Adrenal gland (tissue), 5 donors: ENCODE data around the gene ABO.

Source experiments
- POLR2A ChIP-seq, 2 donors: fragments of 450-650 bp; IDR thresholded peaks; one replicate each; pipeline ENCODE4 v1.6.1; 2017; ENCODE audit warnings: antibody characterized with exemption in 2 of 2, mild to moderate bottlenecking in 2 of 2, moderate library complexity in 1 of 2
- TF ChIP-seq, protein P1 (sequence below), 6 experiments: fragments of 450-650 bp in 4 of 6; fragments of 200-600 bp in 2 of 6; sonication (generic) in 1 of 6; IDR thresholded peaks; 1 replicate in 5 of 6; 2 replicates in 1 of 6; pipeline versions ENCODE4 v1.5.1 to v1.8.0; 2016 to 2021; ENCODE audit warnings: antibody characterized with exemption in 6 of 6, mild to moderate bottlenecking in 2 of 6, moderate library complexity in 1 of 6
- donor health status: DM: no; HTN: no; CAD: no.

DNA sequence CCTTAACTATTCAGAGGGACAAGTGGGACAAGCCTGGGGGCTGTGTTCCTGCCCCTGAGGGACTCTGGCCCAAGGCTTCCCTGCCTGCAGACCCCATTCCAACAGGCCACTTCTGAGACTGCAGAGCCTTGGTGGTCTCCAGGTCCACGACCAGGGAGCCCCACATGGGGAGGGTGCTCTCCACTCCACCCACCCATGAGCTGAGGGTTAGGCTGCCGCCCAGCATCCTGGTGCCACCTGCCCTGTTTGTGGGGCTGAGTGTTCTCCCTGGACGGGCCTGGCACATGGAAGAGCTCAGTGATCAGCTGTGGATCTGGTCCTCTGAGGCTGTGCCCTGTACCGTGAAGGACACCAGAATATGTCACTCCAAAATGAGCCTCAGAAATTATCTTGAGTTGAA is 2.5 kb upstream of the ABO start:
- TF ChIP-seq, protein P1, sequence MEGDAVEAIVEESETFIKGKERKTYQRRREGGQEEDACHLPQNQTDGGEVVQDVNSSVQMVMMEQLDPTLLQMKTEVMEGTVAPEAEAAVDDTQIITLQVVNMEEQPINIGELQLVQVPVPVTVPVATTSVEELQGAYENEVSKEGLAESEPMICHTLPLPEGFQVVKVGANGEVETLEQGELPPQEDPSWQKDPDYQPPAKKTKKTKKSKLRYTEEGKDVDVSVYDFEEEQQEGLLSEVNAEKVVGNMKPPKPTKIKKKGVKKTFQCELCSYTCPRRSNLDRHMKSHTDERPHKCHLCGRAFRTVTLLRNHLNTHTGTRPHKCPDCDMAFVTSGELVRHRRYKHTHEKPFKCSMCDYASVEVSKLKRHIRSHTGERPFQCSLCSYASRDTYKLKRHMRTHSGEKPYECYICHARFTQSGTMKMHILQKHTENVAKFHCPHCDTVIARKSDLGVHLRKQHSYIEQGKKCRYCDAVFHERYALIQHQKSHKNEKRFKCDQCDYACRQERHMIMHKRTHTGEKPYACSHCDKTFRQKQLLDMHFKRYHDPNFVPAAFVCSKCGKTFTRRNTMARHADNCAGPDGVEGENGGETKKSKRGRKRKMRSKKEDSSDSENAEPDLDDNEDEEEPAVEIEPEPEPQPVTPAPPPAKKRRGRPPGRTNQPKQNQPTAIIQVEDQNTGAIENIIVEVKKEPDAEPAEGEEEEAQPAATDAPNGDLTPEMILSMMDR (IDR thresholded peaks at IDR 0.05) = no peak
- TF ChIP-seq POLR2A (IDR thresholded peaks at IDR 0.05) = no peak
